NCI-H1694 (cell line): ENCODE data around the gene MAOB.

Source experiments
- DNase-seq: peaks from one replicate; lab custom pipeline; 2025; lab: John Stamatoyannopoulos, UW

MAOB gene

DNA sequence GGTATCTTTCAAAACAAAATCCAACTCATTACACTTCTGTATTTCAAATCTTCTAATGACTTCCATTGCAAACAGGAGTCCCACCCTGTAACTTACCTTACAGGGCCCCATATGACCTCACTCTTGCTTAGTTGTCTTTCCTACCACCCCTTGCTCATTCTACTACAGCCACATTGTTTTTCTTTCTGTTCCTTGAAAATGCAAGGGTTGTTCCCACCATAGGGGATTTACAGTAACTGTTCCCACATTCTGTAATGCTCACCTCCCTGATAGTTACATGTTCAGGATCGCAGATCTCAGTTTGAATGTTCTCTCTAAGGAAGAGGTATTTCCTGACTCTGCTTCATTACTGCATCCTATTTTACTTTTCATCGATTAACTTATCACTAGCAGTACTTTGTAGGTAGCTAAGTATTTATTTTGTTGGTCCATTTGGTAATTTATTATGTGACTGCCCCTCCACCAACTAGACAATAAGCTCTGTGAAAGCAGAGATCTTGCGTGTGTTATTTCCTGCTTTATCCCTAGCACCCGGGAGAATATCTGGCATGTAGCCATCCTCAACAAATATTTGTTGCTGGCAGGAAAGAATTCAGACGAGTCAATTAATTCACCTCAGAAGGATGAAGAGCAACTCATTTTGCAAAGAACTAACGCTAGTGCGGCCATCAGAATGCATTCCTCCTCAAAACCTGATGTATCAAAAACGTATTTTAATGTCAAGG is 21.4 kb downstream of the MAOB start:
- DNase-seq = no peak

DNA sequence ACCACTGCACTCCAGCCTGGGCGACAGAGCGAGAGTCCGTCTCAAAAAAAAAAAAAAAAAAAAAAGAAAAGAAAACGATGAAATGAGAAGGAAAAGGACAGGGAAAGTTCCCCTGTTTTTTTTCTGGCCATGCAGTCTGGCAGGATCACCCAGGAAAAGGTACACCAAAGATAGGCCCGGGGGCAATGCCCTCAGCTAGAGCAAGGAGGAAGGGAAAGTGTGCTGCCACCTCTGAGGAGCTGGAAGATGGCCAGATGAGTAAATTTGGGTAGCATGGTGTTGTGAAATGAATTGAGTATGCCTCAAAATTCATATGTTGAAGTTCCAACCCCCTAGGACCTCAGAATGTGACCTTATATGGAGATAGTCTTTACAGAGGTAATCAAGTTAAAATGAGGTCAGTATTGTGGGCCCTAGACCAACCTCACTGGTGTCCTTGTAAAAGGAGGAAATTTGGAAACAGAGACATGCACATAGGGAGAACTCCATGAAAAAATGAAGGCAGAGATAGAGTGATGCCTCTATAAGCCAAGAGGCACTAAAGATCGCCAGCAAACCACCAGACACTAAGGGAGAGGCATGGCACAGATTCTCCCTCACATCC is 28.9 kb downstream of the MAOB start:
- DNase-seq = no peak

DNA sequence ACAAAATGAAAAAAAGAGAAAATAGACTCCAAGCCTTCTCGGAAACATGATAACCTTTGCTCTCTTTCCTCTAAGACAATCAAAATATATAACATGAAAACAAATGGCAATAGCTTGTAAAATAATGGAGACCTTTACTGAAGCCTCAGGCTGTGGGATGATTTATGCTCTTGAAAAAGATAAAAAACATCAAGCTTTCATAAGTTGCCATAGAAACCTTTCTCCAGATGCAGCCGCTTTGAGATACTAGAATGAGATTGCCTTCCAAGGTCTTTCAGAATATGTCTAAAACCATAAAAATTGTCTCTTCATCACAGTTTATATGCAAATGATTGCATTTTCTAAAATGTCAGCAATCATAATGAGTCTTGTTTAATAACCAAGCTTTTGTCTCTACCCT is 31.6 kb downstream of the MAOB start:
- no peak for DNase-seq

DNA sequence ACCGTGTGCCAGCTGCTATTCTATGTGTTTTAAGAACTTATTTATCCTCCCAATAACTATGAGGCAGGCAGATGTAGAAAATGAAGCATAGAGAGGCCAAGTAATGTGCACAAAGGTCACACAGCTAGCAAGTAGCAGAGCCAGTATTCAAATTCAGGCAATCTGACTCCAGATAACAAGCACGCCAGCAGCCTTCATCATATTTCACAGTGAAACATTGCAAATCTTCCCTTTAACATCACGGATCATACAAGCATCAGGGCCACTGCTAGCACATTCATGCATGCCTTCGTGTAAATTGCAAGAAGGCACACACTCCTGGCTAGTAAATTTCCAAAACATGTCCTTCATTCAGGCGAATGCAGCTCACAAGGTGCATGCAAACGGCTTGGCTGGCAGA is 33.1 kb downstream of the MAOB start:
- DNase-seq = no peak

DNA sequence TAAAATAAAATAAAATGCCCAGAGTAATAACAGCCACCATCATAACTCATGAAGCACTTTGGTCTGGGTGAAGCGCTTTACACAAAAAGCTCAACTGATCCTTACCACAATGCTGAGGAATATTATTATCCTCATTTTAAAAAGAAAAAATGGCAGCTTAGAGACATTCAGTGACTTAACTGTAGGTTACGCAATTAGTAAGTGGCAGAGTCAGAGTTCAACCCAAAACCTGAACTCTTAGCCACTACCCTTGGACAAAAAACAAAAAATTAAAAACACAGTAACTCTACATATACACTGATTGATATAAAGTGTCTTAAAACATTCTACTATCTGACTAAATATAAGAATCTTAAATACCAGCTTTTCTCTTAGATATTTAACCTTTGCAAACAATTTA is 34.9 kb downstream of the MAOB start:
- DNase-seq = no peak

DNA sequence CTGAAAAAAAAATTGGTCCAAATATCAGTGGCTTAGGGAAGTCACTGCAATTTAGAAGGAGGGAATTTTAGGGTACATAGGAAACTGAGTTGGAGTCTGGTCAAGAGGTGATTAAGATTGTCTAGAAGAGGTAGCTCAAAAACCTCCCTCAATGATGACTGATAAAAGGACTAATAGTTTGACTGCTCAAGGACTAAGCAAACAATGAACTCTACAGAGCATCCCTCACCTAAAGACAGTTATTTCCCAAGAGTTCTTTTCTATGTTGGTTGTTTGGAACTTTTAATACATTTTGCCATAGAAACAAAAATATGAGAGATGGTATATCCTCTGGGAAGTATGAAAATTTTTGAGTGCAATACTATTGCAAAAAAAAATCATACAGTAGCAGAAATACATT is 35.7 kb downstream of the MAOB start:
- DNase-seq = no peak

- no peak for DNase-seq
Measured at GRCh38 chrX:43845776-43846175, 36.5 kb downstream of the MAOB start.

DNA sequence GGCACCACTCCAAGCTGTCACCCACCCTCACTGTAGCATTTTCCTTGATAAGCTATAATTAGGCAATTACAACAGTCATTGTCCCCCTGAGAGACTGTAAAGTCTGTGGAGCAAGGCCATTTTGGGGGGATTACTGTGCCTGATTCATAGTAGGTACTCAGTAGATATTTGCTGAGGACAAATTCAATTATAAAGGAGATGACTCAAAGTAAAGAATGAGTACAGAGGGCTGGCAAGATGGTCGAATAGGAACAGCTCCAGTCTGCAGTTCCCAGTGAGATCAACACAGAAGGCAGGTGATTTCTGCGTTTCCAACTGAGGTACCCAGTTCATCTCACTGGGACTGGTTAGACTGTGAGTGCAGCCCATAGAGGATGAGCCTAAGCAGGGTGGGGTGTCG is 42.0 kb downstream of the MAOB start:
- no peak for DNase-seq

- peak; percentile 3 for DNase-seq
Measured at GRCh38 chrX:43836435-43837184, 45.6 kb downstream of the MAOB start.

- no peak for DNase-seq
Measured at GRCh38 chrX:43835559-43835958, 46.7 kb downstream of the MAOB start.

DNA sequence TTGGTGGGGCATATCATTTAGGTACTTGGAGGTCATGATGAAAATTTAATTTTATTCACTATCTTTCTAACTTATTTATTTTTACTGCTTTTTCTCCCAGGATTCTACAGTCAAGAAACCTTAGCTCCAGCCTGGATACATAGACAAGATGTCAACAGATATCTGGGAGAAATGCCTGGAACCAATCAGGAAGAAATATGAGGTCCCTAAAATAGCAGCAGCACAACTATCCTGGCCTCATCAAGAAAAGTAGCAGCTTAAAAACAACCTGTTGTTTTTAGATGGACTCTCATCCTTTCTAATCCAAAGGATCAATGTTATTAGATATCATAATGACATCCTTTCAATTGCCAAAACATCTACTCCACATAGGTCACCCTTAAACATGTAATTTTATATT is 54.5 kb downstream of the MAOB start:
- no peak for DNase-seq

DNA sequence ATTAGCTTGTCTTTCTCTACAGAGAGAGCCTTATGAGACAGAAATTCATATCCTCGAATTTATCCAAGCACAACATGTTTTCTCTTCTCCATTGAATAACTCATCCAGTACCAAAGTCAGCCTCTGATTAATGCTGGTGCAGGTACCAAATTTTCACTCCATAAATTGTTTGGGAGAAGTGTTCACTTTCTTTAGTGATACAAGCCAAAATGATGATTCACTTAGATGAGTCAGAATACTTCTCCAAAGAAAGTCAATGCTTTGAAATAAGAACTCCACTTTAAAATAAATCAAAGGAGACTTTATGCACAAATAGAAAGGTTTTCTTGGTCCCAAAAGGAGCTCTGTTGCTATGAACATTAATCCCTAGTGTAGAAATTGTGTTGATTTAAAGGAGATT is 60.2 kb downstream of the MAOB start:
- no peak for DNase-seq

DNA sequence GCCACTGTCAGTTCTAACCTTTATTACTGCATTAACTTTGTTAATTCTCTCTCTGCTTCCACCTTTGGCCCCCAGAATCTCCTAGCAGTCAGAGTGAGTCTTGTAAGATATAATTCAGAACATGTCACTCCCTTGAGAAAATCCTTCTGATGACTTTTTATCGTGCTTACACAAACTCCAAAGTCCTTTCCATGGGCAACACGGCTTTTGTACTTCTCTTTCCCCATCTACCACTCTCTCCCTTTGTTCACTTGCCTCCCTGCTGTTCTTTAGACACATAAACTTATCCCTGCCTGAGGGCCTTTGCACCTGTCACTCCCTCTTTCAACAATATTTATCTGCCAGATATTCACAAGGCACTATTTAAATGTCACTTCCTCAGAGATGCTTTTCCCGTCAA is 64.8 kb downstream of the MAOB start:
- DNase-seq = no peak

DNA sequence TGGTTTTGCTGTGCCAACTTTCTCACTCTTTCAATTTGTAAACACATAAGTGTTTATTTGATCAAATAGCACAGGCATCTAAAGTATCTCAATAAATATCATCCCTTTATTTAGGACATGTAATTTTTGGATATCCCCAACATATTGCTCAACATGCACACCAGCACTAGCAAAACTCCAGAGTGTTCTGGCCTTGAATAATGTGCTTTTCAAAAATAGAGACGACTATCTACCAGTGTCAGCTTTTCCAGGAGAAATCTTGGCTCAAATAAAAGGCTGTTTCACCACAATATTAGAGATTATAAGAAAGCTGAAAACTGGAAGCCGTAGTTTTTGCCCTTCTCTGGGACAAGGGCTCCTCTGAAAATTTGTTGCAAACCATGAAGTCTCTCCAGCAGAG is 67.0 kb downstream of the MAOB start:
- DNase-seq = no peak

GRCh38 chrX:43813898-43814297 is 68.4 kb downstream of the MAOB start:
- no peak for DNase-seq

GRCh38 chrX:43813319-43813718 is 68.9 kb downstream of the MAOB start:
- DNase-seq = no peak

- DNase-seq = no peak
Measured at GRCh38 chrX:43809463-43809862, 72.8 kb downstream of the MAOB start.

- DNase-seq = no peak
Measured at GRCh38 chrX:43808231-43808630, 74.0 kb downstream of the MAOB start.

- no peak for DNase-seq
Measured at GRCh38 chrX:43805579-43805978, 76.7 kb downstream of the MAOB start.

GRCh38 chrX:43804021-43804420 is 78.2 kb downstream of the MAOB start:
- no peak for DNase-seq

GRCh38 chrX:43785930-43786591 is 96.2 kb downstream of the MAOB start:
- no peak for DNase-seq

DNA sequence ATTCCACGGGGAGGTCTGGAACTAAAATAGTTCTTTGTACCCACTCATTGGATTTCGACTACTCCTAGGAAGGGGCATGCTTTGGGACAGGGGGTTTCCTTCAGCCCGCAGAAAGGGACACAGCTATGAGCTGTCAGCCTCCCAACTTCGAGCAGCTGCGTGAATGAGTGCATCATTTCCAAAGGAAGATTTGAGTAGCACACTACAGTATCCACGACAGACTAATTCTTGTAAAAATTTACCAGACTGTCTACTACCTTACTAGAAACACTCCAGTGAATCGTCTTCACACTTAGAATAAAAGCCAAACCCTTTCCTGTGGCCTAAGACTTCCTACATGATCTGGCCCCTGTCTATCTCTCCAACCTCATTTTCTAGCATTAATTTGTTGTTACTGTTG is 124.2 kb downstream of the MAOB start:
- no peak for DNase-seq

DNA sequence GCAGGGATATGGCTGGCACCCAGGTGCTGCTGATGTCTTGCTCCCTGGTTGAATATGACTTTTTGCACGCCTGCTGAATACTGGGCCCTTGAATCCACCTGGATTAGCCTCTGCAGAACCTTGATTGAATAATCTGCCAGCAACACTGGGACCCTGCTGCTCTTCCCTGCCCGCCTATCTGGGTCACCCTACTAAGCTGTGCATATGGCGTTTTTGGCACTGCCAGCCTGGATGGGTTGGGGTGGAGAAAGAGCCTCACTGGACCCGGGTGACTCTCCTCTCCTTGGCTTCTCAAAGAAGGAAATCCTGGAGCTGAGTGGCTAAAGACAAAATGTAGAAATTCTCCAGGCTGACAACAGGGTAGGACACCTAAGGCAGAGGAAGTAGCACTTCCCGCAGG is 126.2 kb downstream of the MAOB start:
- no peak for DNase-seq
